HS-27A (cell line): ENCODE data around the gene IKZF2.

Experiments used
- DNase-seq: peaks from one replicate; pipeline ENCODE4 v3.0.0-alpha.2; 2012; ENCODE audit warnings: low read depth, missing footprints

IKZF2 gene

DNA sequence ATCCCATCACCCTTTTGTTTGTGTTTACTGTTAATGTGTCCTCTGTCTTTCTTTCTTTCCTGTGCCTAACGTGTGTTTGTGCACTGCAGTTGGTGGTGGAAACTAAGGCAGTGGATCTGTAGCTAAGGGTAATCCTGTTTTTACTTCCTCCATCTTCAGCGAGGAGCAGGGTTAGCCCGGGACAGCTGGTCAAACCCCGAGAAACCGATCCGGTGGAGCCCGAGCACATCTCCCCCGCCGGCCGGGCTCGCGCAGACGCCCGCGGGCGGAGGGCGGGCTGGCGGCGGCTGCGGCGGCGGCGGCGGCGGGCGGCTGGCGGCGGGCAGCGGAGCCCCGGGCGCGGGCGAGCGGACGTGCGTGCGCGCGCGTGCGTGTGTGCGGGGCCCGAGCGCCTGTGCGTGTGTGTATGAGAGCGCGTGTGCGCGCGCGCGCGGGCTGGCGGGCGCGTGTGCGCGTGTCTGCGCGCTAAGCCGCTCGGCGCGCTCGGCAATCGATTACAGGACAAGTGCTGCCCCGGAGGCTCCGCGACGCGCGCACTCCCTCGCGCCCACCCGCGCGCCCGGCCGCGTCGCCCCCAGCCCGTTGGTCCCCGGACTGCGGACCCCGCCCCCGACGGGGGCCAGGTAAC lies at the start of gene IKZF2:
Gene IKZF2 (minus strand): TSS at position 176 of the 628 bp plus-strand sequence. CDS start 2,983 bp downstream, outside the sequence.
- no peak for DNase-seq

DNA sequence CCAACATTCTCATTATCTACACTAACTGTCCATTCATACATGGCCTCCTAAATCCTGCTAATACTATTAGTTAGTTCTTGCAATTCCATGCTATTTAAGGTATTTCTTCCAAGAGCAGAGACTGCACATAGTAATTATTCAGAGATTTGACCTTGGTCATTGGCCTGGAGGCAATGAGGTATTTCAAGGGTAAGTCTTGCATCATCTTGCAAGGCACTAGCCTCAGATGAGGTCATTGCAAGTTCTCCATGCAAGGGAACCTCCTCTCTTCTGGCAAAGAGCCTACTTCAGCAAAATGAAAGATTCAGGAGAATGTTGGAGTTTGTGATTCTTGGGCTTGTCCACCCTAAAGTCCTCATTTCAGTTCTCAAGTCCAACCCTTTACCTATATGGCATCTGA lies 48.5 kb upstream of the IKZF2 start:
- no peak for DNase-seq

DNA sequence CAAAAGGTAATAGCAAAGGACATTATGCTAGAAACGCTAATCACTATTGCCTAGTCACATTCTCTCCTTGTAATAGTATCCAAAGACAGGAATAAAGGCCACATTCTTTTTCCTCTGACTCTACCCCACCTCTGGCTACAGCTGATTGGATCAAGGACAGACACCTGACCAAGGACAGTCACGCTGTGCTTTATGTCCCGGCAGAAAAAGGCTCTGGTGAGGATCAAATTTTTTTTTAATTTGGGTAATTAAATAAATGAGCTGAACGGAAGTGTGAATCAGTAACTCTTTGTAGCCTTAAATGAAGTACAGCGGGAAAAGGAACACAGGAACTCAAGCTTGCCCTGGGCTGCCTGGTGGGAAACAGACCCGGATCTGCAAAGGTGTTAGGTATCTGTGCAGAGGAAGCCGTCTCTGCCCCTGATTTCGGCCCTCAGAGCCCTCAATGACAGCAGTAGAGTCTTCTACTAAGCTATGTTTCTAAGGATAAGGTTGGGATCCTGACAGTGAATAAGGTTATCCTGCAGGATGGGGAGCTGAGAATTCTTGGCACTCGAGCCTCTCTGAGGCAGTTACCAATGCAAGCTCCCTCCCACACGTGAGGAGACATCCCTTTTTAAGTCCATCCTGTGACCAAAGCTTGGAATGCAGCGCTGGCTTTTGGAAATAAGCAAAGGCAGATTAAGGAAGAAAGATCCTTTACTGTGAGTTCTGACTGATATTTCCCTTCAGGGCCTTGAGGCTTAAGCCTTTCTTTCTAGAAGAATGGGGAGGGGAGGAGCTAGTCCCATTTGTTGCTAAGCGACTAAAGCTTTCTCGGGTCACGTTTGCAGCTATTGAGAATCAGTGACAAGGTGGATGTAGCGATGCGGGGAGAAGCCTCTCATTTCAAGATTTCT lies 37.8 kb upstream of the IKZF2 start:
- no peak for DNase-seq

DNA sequence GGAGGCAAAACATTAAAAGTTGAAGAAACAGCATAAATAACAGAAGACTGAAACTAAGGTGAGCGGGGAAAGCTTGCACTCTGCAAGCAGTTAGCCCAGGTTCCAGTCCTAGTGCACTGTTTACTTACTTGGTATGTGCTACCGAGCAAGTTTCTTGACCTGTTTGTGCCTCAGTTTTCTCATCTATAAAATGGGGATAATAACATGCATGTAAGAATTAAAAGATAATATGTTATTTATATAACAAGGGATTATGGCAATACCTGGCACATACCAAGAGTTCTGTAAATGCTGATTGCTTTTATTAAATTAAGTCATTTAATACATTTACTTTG lies 37.1 kb upstream of the IKZF2 start:
- DNase-seq = no peak

DNA sequence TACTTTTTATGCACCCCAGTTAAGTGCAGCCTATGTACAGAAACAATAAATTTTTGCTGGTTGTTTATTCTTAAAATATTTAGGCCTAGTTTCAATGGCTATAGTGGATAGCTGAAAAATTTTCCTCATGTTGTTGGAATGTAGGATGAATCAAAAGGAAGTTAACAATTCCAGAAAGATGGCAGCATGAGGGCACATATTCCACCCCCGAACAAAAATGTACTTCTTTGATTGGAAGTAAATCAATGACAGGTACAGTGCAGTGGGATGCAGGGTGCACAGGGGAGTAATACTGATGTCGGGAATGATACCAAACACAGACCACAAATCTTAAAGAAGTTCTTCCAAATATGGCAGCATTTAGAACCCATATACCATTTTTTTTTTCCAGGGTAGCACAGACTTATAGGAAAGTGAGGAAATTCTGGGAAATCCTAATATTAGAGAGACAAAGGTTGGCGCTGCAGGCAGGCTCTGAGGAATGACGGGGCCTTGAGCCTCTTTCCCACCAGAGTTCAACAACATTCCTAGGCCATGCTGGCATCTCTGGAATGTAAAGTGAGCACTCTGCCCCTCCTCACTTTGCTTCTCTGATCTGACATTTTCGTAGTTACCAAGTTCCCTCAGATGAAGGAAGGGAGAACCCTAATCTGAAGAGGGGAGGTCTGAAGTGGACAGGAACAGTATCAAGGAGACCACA lies 36.6 kb upstream of the IKZF2 start:
- peak; percentile 73 for DNase-seq

DNA sequence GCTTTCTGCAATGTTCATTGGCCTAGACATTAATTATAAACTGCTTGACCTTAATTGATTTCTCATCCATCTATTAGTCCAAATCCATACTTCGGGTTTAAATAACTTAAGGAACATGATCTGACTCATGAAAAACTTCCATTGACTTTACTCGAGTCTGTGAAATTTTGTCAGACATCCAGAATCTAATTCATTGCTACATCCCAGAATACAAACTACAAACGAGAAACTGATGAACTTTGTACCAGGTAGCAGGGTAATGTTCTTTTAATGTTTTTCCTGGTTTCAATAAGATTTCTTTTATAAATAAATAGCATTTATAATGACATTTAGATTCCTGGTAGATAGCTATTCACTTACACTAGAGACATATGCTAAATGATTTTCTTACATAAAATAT lies 36.0 kb upstream of the IKZF2 start:
- no peak for DNase-seq

DNA sequence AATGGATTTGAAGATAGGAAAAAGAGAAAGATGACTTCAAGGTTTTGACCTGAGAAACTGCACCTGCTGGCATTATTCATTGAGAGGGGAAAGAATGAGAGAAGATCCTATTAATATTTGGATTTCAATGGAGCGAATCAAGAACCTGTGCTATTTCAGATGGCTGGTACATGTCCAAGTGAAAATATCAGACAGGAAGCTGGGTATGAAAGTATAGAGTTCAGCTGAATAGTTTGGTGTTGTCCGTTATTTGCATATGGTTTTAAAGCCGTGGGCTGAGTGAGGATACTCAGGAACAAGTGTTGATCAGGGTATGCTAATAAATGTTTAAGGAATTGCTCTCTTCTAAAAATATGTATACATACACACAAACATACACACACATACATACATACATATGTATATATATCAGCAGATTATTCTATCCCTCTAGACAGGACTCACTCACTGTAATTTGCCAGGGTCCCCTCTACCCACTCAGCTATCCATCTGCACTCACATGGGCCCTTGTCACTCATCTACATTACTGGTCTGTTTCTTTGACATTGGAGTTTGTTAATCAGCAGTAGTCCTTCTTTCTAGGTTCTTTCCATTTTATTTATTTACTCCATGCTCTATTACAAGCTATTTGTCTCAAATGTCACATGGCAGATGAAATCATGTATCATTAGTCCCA lies 33.9 kb upstream of the IKZF2 start:
- no peak for DNase-seq

DNA sequence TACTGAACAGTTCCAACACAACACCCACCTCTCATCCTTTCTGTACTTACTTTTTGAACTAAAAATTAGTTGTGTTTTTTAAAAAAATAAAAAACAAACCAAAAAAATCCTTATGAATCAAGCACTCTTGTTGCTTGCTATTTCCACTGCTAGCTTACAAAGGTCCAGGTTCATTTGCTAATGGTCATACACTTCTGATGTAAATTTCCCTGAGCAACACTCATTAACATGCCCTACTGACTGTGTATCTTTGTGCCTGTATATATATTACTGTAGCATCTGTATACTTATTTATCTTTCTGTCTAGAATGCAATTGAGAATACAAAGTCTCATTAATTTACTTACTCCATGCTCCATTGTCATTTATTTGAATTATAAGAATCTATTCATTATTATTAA lies 30.3 kb upstream of the IKZF2 start:
- no peak for DNase-seq

DNA sequence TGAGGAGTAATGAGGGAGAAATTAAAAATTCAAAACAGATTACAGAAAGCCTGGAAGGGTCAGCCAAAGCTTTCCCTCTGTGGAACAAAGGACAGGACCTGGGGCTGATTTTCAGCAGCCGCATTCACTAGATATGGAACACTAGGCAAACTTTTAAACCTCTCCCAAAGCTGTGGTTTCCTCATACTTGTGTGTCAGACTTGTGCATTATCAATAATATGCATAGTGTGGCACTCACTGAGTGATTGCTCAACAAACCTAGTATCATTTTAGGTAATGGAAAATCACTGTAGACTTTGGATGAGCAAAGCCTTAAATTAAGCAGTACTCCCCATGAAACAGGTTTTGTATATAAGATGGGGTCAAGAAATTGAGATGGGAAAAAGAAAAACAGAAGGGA lies 26.3 kb upstream of the IKZF2 start:
- no peak for DNase-seq

DNA sequence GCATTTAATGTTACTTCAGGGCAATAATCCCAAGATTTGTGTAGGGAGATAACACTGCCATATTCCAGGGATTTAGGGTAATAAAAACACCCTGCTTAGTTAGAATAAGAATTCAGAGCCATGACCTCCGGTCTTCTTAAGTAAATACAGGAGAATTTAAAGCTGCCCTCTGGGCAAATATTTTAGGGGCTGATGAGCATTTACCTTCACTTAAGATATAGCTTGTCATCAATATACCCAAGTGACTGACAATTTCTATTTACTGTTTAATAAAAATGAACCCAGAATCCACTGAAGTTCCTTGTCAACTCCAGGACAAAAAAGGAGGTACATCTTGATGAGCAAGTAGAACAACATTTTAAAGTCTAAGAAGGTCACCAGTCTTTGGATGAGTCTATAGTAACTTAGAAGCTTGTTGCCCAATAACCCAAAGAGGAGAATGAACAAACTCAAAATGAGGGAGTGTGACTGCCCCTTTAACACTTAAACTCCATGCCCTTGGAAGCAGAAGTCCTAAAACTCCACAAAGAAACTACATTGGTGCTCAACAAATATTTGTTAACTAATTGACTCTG lies 24.3 kb upstream of the IKZF2 start:
- no peak for DNase-seq

DNA sequence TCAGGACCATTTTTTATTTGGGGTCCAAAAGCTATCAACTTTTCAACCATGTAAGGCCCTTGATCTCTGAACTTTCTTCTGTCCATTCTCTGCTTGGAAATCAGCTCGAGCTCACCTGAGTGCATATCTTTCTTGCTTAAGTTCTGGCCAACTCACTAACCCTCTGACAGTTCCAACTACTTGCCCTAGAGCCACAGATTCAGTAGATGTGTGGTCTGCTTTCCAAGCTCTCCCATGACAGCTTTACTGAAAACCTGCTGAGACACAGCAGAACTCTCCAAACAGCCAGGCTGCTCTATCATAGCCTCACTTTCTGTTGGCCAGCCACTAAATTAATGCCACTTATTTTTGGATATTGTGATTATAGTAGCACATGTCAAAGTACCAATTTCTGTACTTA lies 21.2 kb upstream of the IKZF2 start:
- no peak for DNase-seq

DNA sequence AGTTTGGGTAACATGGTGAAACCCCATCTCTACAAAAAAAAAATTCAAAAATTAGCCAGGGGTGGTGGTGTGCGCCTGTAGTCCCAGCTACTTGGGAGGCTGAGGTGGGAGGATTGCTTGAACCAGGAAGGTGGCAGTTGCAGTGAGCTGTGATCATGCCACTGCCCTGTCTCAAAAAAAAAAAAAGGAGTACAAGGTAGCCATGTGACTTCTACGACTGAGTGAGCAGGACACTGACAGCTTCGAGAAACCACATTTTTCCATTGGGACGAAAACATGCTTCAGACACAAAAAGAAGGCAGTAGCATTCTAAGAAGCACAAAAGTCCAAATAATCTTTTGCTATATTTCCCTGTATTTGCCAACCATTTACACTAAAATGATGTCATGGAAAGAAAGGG lies 19.7 kb upstream of the IKZF2 start:
- DNase-seq = no peak

DNA sequence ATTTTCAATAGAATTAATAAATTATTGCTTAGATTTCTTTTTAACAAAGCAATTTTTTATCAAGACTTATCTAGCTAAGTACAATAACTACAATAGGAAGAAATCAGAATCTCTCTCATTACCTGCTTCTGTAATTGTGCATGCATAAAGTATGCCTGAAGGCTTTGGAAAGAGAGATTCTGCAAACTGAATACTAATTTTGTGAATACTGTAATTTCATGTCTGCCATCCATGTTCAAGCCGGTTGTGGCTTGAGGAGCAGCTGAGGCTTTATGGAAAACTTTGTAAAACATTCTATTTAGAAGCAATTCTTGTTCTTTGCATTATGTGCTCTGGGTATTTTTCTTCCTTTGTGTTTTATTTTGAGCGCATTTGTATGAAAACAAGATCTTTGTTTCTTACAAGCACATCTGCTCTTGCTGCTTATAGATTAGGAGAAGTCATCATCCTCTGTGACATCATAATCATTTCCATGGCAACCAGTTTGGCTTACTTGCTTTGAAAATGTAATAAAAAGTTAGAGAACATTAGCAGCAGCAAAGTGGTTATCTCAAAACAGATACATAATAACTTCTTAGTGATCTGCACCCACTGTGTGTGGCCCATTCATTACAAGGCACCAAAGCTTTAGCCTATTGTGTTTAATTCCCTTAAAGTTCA lies 16.0 kb upstream of the IKZF2 start:
- no peak for DNase-seq

DNA sequence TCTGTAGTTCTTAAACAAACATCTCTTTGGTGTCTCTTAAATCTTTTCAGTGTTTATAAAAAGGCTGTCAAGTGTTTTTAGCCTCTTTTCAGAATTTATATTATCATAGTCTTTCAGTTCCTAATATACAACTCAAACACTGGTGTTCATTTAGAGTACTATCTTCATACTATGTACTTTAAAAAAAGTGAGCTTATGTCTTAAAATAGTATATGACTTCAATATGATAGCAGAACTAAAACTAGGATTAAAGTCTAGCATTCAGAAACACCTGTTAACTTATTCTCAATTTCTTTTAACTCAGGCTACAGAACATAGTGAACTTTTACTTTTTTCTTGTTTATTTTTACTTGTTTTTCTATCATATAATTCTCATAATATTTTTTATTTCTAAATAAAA lies 14.7 kb upstream of the IKZF2 start:
- DNase-seq = no peak

DNA sequence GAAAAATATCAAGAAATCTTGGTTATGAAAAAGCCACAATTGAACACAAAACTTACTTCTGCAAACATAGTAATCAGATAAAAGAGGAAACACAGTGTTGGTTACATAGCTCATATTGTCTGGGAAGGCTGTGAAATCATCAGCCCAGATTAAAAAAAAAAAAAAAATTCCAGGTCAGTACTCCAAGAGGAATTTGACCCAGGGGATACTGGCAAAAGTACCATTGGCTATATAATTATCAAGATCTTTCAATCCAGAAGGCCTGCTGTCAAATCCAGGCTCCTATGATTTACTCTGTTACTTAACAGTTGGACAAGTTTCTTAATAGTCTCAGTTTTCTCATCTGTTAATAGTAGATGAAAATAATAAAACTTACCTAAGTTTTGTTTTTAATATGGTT lies 12.9 kb upstream of the IKZF2 start:
- DNase-seq = no peak

DNA sequence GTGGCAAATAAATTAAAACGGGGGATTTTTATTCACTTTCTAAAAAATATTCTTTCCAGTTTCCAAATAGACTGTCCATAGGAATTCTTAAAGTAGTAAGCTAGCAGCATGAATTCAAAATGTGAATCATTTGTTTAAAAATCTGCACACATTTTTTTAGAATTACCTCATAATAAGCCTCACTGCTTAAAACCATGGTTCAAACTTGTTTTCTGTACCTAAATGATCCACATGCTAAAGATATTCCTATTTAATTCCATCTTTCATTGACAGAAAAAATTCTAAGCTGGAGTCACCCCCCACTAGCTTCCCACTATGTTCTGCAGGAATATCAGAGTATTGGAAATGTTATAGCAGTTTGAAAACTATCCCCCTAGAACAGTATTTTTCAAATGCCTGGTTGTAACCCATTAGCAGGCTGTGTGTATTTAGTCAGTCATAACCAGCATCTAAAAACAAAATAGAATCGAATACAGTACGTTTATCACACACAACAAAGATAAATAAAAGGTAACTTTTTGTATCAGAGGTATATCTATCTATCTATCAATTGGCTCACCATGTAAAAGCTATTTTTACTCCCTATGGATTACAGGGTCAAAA lies 11.2 kb upstream of the IKZF2 start:
- DNase-seq = no peak

DNA sequence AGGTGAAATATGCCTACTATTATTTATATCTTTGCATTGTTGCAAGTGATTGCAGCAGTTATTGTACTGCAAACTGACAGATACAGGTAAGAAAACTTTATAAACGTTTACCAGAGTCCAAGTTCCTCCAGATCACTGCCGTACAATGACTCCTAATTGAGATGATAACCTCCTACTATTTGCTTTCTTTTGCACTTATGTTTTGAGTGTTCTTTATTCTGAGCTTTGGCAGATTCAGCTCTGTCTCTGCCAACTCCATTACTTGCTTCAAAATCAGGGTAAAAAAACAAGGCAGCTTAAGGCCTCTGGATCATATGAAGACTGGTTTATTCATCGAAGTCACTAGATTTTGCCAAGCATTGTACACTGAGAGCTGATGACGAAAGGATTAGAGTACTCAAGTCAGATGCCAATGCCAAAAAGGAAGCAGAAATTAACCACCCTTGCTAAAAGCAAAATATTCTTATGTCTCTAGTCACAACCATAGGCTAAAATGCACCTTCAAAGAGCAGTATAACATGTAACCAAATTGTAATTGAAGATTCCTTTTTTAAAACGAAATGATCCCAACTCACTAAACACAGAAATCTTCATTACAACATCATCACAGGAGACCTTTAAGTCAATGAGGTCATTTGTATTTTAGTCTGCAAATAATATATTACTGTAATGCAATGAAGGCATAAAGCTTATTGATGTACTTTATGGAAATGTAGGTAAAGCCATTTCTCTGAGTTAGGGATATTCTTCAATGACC lies 10.5 kb upstream of the IKZF2 start:
- DNase-seq = no peak

DNA sequence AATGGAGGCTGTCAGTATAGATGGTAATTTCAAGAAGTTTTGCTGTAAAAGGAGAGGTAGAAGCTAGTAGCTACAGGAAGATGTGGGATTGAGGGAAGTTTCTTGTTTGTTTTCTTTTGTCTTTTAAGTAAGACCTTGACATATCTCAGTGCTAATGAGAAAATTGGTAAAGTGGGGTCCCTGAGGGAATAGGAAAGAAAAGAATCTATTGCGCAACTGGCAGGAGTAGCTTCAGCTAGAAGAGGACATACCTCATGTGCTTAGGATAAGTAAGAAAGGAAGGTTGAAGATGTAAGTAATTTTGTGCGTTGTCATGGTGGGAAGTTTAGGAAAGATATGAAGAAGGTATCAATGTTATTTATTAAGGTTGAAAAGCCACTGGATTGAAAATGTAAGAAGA lies 8.4 kb upstream of the IKZF2 start:
- no peak for DNase-seq

DNA sequence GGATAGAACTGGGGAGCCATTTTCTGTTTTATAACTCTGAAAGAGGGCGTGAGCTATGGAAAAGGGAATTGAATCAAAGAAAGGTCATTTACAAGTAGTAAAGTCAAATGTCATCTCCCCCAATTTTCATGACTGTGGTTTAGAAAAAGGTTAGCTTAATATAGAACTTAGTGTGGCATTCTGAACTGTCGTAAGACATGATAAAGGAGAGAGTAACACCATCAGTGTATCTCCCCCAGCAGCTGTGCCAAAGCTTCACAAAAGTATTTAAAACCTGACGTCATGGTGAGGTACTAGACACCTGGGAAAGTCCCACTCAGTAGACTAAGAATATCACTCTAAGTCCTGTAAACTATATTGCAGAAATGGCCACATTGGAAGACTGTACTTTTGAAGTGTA lies 5.8 kb upstream of the IKZF2 start:
- no peak for DNase-seq

DNA sequence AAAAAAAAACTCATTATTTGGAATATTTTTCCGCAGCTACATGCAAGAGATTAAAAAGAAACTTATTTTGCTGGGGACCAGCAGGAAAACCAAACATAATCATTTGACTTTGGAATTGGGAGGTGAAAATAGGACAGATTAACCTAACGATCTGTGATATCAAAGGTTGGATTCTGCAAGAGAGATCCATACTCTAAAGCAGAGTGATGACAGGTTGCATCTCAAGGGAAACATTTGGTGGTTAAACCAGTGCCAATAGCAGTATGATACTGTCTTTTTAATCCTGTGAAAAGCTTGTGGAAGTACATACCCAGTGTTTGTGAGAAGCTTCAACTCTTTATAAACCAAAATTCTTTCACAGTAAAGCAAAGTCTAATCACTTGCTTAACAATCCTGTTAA lies 5.3 kb upstream of the IKZF2 start:
- no peak for DNase-seq

DNA sequence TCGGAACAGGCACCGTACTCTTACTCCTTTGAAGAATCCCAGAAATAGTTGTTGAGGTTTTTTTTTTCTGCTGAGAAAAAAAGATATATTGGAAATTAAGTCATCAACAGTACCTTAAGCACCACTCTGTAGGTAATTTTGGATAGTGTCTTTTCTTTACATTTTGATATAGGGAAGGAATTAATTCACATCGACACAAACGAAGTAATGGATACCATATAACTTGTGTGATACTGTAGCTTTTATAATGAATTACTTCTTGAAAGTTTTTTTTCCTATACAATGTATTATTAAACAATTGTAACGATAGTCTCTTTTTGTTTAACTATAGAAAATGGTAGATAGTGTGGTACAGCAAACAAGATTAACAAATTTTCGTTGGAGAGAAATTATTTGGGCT lies 1.5 kb upstream of the IKZF2 start:
- no peak for DNase-seq
